Endodermal cell (in vitro differentiated cells): ENCODE data around the gene PPFIA4. TPM values are rescaled to one million over a fixed set of nuclear protein-coding genes. Genes with fewer than 3 reads are reported as not detected.

Source experiments
- DNase-seq: peaks from one replicate; pipeline ENCODE4 v3.0.0-alpha.2; 2017
- H3K27ac ChIP-seq: 2 replicates; pipeline ENCODE4 v1.5.1; 2013; ENCODE audit warnings: mild to moderate bottlenecking, low read depth, low read length, moderate library complexity
- H3K27me3 ChIP-seq: 2 replicates; pipeline ENCODE4 v1.6.1; 2013; ENCODE audit warnings: mild to moderate bottlenecking, low read length, moderate library complexity; ENCODE audit not compliant: insufficient read depth, control insufficient read depth, poor library complexity, severe bottlenecking
- H3K36me3 ChIP-seq: 2 replicates; pipeline ENCODE4 v1.7.0; 2013; ENCODE audit warnings: mild to moderate bottlenecking, low read length, moderate library complexity; ENCODE audit not compliant: control insufficient read depth, insufficient read depth
- H3K4me1 ChIP-seq: one replicate; pipeline ENCODE4 v1.7.0; 2013; ENCODE audit warnings: low read length; ENCODE audit not compliant: control insufficient read depth, insufficient read depth
- H3K4me3 ChIP-seq: 2 replicates; pipeline ENCODE4 v1.5.1; 2013; ENCODE audit warnings: mild to moderate bottlenecking, low read length, moderate library complexity
- H3K9ac ChIP-seq: 2 replicates; pipeline ENCODE4 v1.6.1; 2013; ENCODE audit warnings: mild to moderate bottlenecking, low read length, moderate library complexity; ENCODE audit not compliant: poor library complexity, severe bottlenecking; ENCODE audit errors: extremely low read depth
- H3K9me3 ChIP-seq: 2 replicates; pipeline ENCODE4 v1.6.1; 2013; ENCODE audit warnings: mild to moderate bottlenecking, low read length, moderate library complexity; ENCODE audit not compliant: control insufficient read depth
- H3K27ac Mint-ChIP-seq: 2 replicates; pipeline ENCODE4 v1.8.0; 2020; ENCODE audit warnings: mixed read lengths
- H3K27me3 Mint-ChIP-seq: 2 replicates; pipeline ENCODE4 v1.8.0; 2021; ENCODE audit warnings: mild to moderate bottlenecking, mixed read lengths; ENCODE audit not compliant: insufficient read depth
- H3K36me3 Mint-ChIP-seq: 2 replicates; pipeline ENCODE4 v1.8.0; 2020; ENCODE audit warnings: low read depth, mixed read lengths
- H3K4me1 Mint-ChIP-seq: 2 replicates; pipeline ENCODE4 v1.8.0; 2020; ENCODE audit warnings: mixed read lengths
- H3K4me3 Mint-ChIP-seq: 2 replicates; pipeline ENCODE4 v1.8.0; 2020; ENCODE audit warnings: mild to moderate bottlenecking, moderate library complexity, mixed read lengths
- H3K9me3 Mint-ChIP-seq: 2 replicates; pipeline ENCODE4 v1.8.0; 2020; ENCODE audit warnings: mild to moderate bottlenecking, mixed read lengths
- WGBS, 2 experiments: methylation state at CpG; one replicate each; pipeline versions ENCODE4 v1.1.5 to v1.1.7; 2013; ENCODE audit warnings: missing lambda C conversion rate in 2 of 2, mixed read lengths in 1 of 2; ENCODE audit not compliant: insufficient coverage in 1 of 2, insufficient read length in 1 of 2; 5-methylcytosine and 5-hydroxymethylcytosine counted together
- total RNA-seq, 2 donors: library from RNA; stranded (reverse); fragmentation: NEBNext Ultra II Directional in 1 of 2; extraction: Animal tissue kit (Norgen Biotek cat#: 25700) in 1 of 2; gene quantifications; 2 replicates in 1 of 2; 3 replicates in 1 of 2; pipeline ENCODE4 v1.2.1, GENCODE V29; 2021
- TF ChIP-seq, protein P1 (sequence below): fragments of 200-600 bp; sonication (generic); conservative IDR thresholded peaks from 2 replicates; pipeline ENCODE4 v1.5.0; 2021; ENCODE audit warnings: antibody characterized with exemption, mild to moderate bottlenecking

The PPFIA4 gene
- total RNA-seq, 2 donors from 2014 or later = 8.4 to 12.1 TPM

DNA sequence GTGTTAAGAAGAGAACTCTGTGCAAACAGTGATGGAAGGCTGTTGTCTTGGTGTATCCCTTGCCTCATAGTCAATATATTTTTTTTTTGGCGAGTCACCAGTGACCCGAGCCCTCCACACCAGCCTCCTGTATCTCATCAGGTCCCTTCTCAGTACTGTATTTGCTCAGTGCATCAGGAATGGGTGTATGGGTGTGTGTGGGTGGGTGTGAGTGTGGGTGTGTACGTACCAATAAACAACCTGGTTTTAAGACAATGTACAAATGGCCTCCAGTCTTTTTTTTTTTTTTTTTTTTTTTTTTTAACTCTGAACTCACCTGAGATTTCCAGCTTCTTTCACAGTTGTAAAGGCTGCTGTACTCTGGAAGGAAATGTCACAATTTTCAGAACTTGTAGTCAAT, 52.2 kb downstream of the PPFIA4 start:
- Histone ChIP-seq H3K9me3 (no peaks in the 10 kb centered on the region), H3K27ac (no peak overlapping the region), H3K4me1 (peaks cover 13% of the 10 kb centered on the region), H3K4me3 (no peak overlapping the region), H3K9ac (no peak overlapping the region), H3K36me3 (no peaks in the 10 kb centered on the region), H3K27me3 (peaks cover 38% of the 10 kb centered on the region)
- no peak for DNase-seq
- 92% methylated on average over 3 of the region's 3 CpGs; no CpG with 5 or more reads in 1 of the 2 experiments for WGBS, 2 experiments
- peaks cover 64% of the 10 kb centered on the region for H3K27me3 Mint-ChIP-seq
- H3K36me3 Mint-ChIP-seq = no peaks in the 10 kb centered on the region
- TF ChIP-seq, protein P1, sequence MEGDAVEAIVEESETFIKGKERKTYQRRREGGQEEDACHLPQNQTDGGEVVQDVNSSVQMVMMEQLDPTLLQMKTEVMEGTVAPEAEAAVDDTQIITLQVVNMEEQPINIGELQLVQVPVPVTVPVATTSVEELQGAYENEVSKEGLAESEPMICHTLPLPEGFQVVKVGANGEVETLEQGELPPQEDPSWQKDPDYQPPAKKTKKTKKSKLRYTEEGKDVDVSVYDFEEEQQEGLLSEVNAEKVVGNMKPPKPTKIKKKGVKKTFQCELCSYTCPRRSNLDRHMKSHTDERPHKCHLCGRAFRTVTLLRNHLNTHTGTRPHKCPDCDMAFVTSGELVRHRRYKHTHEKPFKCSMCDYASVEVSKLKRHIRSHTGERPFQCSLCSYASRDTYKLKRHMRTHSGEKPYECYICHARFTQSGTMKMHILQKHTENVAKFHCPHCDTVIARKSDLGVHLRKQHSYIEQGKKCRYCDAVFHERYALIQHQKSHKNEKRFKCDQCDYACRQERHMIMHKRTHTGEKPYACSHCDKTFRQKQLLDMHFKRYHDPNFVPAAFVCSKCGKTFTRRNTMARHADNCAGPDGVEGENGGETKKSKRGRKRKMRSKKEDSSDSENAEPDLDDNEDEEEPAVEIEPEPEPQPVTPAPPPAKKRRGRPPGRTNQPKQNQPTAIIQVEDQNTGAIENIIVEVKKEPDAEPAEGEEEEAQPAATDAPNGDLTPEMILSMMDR = no peak
- H3K9me3 Mint-ChIP-seq = no peaks in the 10 kb centered on the region
- no peak overlapping the region for H3K27ac Mint-ChIP-seq
- H3K4me1 Mint-ChIP-seq = peaks cover 17% of the 10 kb centered on the region
- no peak overlapping the region for H3K4me3 Mint-ChIP-seq

DNA sequence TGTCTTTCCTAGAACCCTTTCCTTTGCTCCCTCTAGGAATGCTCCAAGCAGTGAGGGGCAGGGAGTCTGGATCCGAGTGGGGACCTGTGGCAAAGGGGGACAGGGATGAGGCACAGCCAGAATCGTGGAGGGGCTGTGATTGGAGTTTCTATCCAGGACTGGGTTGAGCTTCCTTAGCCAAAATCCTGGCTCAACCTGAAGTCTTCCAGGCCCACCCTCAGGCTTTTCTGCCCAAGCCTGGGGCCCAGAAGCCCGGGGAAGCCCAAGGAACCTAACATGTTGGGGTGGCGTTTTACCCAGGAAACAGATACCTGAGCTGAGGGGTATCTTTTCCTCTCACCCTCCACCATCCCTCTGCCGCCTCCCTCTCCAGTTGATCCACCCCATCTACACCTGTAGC, 54.2 kb downstream of the PPFIA4 start:
- peaks cover 45% of the 10 kb centered on the region for H3K27me3 Mint-ChIP-seq
- H3K4me3 Mint-ChIP-seq = no peak overlapping the region
- peaks cover 25% of the 10 kb centered on the region for H3K4me1 Mint-ChIP-seq
- Histone ChIP-seq H3K27me3 (peaks cover 25% of the 10 kb centered on the region), H3K4me1 (peaks cover 13% of the 10 kb centered on the region), H3K36me3 (no peaks in the 10 kb centered on the region), H3K27ac (no peak overlapping the region), H3K4me3 (no peak overlapping the region), H3K9ac (no peak overlapping the region), H3K9me3 (no peaks in the 10 kb centered on the region)
- no peak overlapping the region for H3K27ac Mint-ChIP-seq
- TF ChIP-seq, protein P1 = no peak
- peak; percentile 19 for DNase-seq
- 94% methylated on average over 5 of the region's 5 CpGs; no CpG with 5 or more reads in 1 of the 2 experiments for WGBS, 2 experiments
- no peaks in the 10 kb centered on the region for H3K36me3 Mint-ChIP-seq
- H3K9me3 Mint-ChIP-seq = no peaks in the 10 kb centered on the region

DNA sequence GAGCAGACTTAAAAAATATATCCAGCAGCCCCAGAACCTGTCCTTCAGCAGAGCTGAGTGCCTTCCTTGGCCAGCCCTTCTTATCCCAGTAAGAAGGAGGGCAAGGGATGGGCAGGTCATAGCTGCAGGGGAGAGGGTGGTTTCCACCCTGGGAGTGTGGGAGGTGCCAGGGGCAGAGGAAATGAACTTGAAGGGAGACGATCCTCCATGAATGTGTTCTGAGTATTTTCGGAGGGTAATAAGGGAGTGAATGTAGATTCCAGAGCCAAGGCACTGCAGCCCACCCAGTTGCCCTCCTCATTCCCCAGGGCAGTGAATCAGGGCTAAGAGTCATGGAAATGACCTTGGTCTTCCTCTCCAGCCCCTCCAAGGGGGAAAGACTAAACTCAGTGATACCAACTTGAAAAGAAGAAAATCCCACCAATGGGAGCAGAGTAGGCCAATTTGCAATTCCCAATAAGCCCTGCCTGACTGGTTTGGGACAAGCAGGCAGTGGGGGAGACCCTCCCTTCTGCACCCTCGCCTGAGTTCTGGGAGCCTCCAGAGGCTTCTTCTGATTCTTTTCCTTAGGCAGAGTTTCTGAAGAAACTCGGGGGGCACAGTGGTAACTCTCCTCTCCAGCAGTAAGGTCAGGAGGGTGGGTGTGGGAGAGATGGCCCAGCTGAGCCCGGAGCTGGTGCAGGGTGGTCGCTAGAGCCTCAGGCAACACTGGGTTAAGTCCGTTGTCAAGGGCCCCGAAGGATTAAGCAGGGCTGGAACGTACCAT, 55.4 kb downstream of the PPFIA4 start:
- no peak overlapping the region for H3K27ac Mint-ChIP-seq
- peaks cover 17% of the 10 kb centered on the region for H3K4me1 ChIP-seq
- H3K36me3 Mint-ChIP-seq = no peaks in the 10 kb centered on the region
- no peaks in the 10 kb centered on the region for H3K9me3 Mint-ChIP-seq
- no peaks in the 10 kb centered on the region for H3K9me3 ChIP-seq
- no peak overlapping the region for H3K4me3 Mint-ChIP-seq
- peaks cover 13% of the 10 kb centered on the region for H3K27me3 ChIP-seq
- no peaks in the 10 kb centered on the region for H3K36me3 ChIP-seq
- H3K9ac ChIP-seq = no peak overlapping the region
- peaks cover 30% of the 10 kb centered on the region for H3K4me1 Mint-ChIP-seq
- TF ChIP-seq, protein P1 = no peak
- peak; percentile 54 for DNase-seq
- no peak overlapping the region for H3K4me3 ChIP-seq
- H3K27me3 Mint-ChIP-seq = peaks cover 35% of the 10 kb centered on the region
- no peak overlapping the region for H3K27ac ChIP-seq
- 78 to 83% methylated on average over 6 to 9 of the region's 9 CpGs for WGBS, 2 experiments
